HG03558 (cell line): ENCODE measurements around the gene ALS2.

ENCODE experiments used
- ATAC-seq: cut with Tn5 transposase; IDR thresholded peaks from one replicate; pipeline ENCODE4 v1.9.1; 2021; ENCODE audit warnings: moderate number of reproducible peaks; ENCODE audit not compliant: unreplicated experiment; ENCODE audit errors: extremely low read depth

ALS2 gene

GRCh38 chr2:201761101-201761500, 19.6 kb downstream of the ALS2 start:
- no peak for ATAC-seq

- no peak for ATAC-seq
Measured at GRCh38 chr2:201759567-201759966, 21.2 kb downstream of the ALS2 start.

GRCh38 chr2:201758873-201759272, 21.9 kb downstream of the ALS2 start:
- no peak for ATAC-seq

GRCh38 chr2:201758234-201758633, 22.5 kb downstream of the ALS2 start:
- no peak for ATAC-seq

GRCh38 chr2:201754717-201755415, 25.9 kb downstream of the ALS2 start:
- no peak for ATAC-seq

- ATAC-seq, result no peak
Measured at GRCh38 chr2:201751566-201751965, 29.2 kb downstream of the ALS2 start.

- no peak for ATAC-seq
Measured at GRCh38 chr2:201746551-201746950, 34.2 kb downstream of the ALS2 start.

GRCh38 chr2:201735486-201735885, 45.2 kb downstream of the ALS2 start:
- no peak for ATAC-seq

- no peak for ATAC-seq
Measured at GRCh38 chr2:201734111-201734510, 46.6 kb downstream of the ALS2 start.

GRCh38 chr2:201733544-201733943, 47.2 kb downstream of the ALS2 start:
- ATAC-seq, result no peak

GRCh38 chr2:201730651-201731285, 50.0 kb downstream of the ALS2 start:
- ATAC-seq, result no peak

- no peak for ATAC-seq
Measured at GRCh38 chr2:201715459-201715858, 65.3 kb downstream of the ALS2 start.

- no peak for ATAC-seq
Measured at GRCh38 chr2:201712726-201713125, 68.0 kb downstream of the ALS2 start.

GRCh38 chr2:201709747-201710146, 71.0 kb downstream of the ALS2 start:
- ATAC-seq, result no peak

GRCh38 chr2:201709049-201709448, 71.7 kb downstream of the ALS2 start:
- ATAC-seq, result no peak

- ATAC-seq, result no peak
Measured at GRCh38 chr2:201707753-201708152, 73.0 kb downstream of the ALS2 start.

- no peak for ATAC-seq
Measured at GRCh38 chr2:201707142-201707541, 73.6 kb downstream of the ALS2 start.

- no peak for ATAC-seq
Measured at GRCh38 chr2:201704536-201704935, 76.2 kb downstream of the ALS2 start.

GRCh38 chr2:201701646-201702045, 79.1 kb downstream of the ALS2 start:
- no peak for ATAC-seq

- ATAC-seq, result no peak
Measured at GRCh38 chr2:201699416-201699815, 81.3 kb downstream of the ALS2 start.

GRCh38 chr2:201698588-201699226, 82.0 kb downstream of the ALS2 start, which contains the start of gene MPP4:
Gene MPP4 (minus strand): TSS chr2:201698644. CDS start chr2:201693954, 4,690 bp downstream.
- ATAC-seq, result no peak
